GM12878 (cell line): ENCODE data around the gene RELL2. TPM values are rescaled to one million over a fixed set of nuclear protein-coding genes. Genes with fewer than 3 reads are reported as not detected.

Experiments used
- ATAC-seq: fragments of 200-7000 bp; cut with Tn5 transposase; 3 replicates; pipeline ENCODE4 v1.9.1; 2020; ENCODE audit warnings: mild to moderate bottlenecking, moderate library complexity
- BruUV-seq: library from RNA; stranded (reverse); fragments of 400-500 nt; replicated peaks from 2 replicates; lab custom pipeline; 2021; lab: Mats Ljungman, UMichigan
- CTCF ChIA-PET: fragments of 300-600 bp; sonication (Branson Sonifier 250); formaldehyde crosslinking; extraction: SDS; loops from one replicate; lab custom pipeline; 2021; ENCODE audit warnings: inconsistent platforms; lab: Yijun Ruan, JAX
- POLR2A ChIA-PET: fragments of 350-600 bp; formaldehyde crosslinking; extraction: SDS; loops from one replicate; lab custom pipeline; 2021; ENCODE audit warnings: inconsistent platforms; lab: Charles Lee
- RAD21 ChIA-PET: fragments of 300-600 bp; sonication (Branson Sonifier 250); formaldehyde crosslinking; loops from one replicate; lab custom pipeline; 2023; ENCODE audit warnings: antibody characterized with exemption; ENCODE audit not compliant: unreplicated experiment; lab: Charles Lee
- SMC1A ChIA-PET: fragments of 300-600 bp; sonication (Branson Sonifier 250); formaldehyde crosslinking; loops from one replicate; lab custom pipeline; 2023; ENCODE audit not compliant: unreplicated experiment, uncharacterized antibody; lab: Charles Lee
- DNase-seq: peaks from one replicate; pipeline ENCODE4 v3.0.0-alpha.2; 2011; ENCODE audit warnings: low read depth, low spot score
- FAIRE-seq: peaks from 3 replicates; lab custom pipeline; 2011; peaks lifted over from hg19 to GRCh38; lab: Jason Lieb, UNC
- H2AFZ ChIP-seq: 2 replicates; pipeline ENCODE4 v1.6.0; 2011; ENCODE audit warnings: low read depth, low read length, control low read depth; ENCODE audit not compliant: control insufficient read depth
- H3K27ac ChIP-seq: 2 replicates; pipeline ENCODE4 v1.5.1; 2011; ENCODE audit warnings: control low read depth; ENCODE audit not compliant: control insufficient read depth, insufficient read depth
- H3K27me3 ChIP-seq, 2 experiments: replicated peaks in 1 of 2; 2 replicates each; pipeline versions ENCODE4 v1.6.0 to v1.6.1; 2011; ENCODE audit warnings: low read length in 1 of 2; ENCODE audit not compliant: control insufficient read depth in 2 of 2, insufficient read depth in 2 of 2
- H3K36me3 ChIP-seq, 2 experiments: 2 replicates each; pipeline ENCODE4 v1.5.1; 2011; ENCODE audit warnings: low read length in 1 of 2; ENCODE audit not compliant: control insufficient read depth in 2 of 2, insufficient read depth in 2 of 2
- H3K4me1 ChIP-seq: 2 replicates; pipeline ENCODE4 v1.6.1; 2011; ENCODE audit warnings: mild to moderate bottlenecking, low read length, moderate library complexity, mixed read lengths; ENCODE audit not compliant: control insufficient read depth, insufficient read depth
- H3K4me2 ChIP-seq: 2 replicates; pipeline ENCODE4 v1.6.0; 2011; ENCODE audit warnings: control low read depth; ENCODE audit not compliant: control insufficient read depth, insufficient read depth
- H3K4me3 ChIP-seq: fragments of 200-600 bp; sonication (generic); 2 replicates; pipeline ENCODE4 v1.5.1; 2016
- H3K79me2 ChIP-seq: 2 replicates; pipeline ENCODE4 v1.6.0; 2011; ENCODE audit warnings: low read length; ENCODE audit not compliant: control insufficient read depth, insufficient read depth
- H3K9ac ChIP-seq: 2 replicates; pipeline ENCODE4 v1.8.0; 2011; ENCODE audit warnings: low read length, control low read depth, mixed read lengths; ENCODE audit not compliant: control insufficient read depth, insufficient read depth
- H3K9me3 ChIP-seq: replicated peaks from 3 replicates; pipeline ENCODE4 v1.5.1; 2011; ENCODE audit warnings: mild to moderate bottlenecking, low read length; ENCODE audit not compliant: control insufficient read depth, insufficient read depth
- H4K20me1 ChIP-seq: 2 replicates; pipeline ENCODE4 v1.6.0; 2011; ENCODE audit not compliant: control insufficient read depth, insufficient read depth
- BHLHE40 ChIP-seq, 2 experiments: fragments of 450-650 bp in 1 of 2; IDR thresholded peaks; 2 replicates each; pipeline ENCODE4 v1.6.1; 2011 to 2017; ENCODE audit warnings: low read depth in 2 of 2, borderline replicate concordance in 1 of 2, improper control_type of control experiment in 1 of 2, low read length in 1 of 2, mild to moderate bottlenecking in 1 of 2
- CREB1 ChIP-seq: IDR thresholded peaks from 2 replicates; pipeline ENCODE4 v1.6.1; 2012; ENCODE audit warnings: low read depth, mild to moderate bottlenecking, inconsistent platforms
- CREM ChIP-seq: IDR thresholded peaks from 2 replicates; pipeline ENCODE4 v1.6.1; 2014; ENCODE audit warnings: antibody characterized with exemption, low read depth
- EED ChIP-seq: sonication (generic); IDR thresholded peaks from 2 replicates; pipeline ENCODE4 v1.6.1; 2016; ENCODE audit warnings: antibody characterized with exemption, low read depth
- EGR1 ChIP-seq, 2 experiments: IDR thresholded peaks; 1 replicate in 1 of 2; 2 replicates in 1 of 2; pipeline ENCODE4 v1.6.1; 2011 to 2012; ENCODE audit warnings: low read depth in 2 of 2, low read length in 2 of 2, borderline replicate concordance in 1 of 2, mild to moderate bottlenecking in 1 of 2, moderate library complexity in 1 of 2
- LARP7 ChIP-seq: fragments of 450-650 bp; IDR thresholded peaks from 2 replicates; pipeline ENCODE4 v1.6.1; 2017; ENCODE audit warnings: mild to moderate bottlenecking
- MTA3 ChIP-seq: IDR thresholded peaks from 2 replicates; pipeline ENCODE4 v1.6.1; 2012; ENCODE audit warnings: low read length, inconsistent platforms, borderline replicate concordance
- POLR2A ChIP-seq: IDR thresholded peaks from 2 replicates; pipeline ENCODE4 v1.6.1; 2011; ENCODE audit warnings: low read depth, mild to moderate bottlenecking, low read length
- SIN3A ChIP-seq: IDR thresholded peaks from 2 replicates; pipeline ENCODE4 v1.6.1; 2012; ENCODE audit warnings: low read depth, low read length, improper control_type of control experiment
- TARDBP ChIP-seq: IDR thresholded peaks from 2 replicates; pipeline ENCODE4 v1.6.1; 2016; ENCODE audit warnings: borderline replicate concordance
- WGBS: methylation state at CpG from one replicate; pipeline ENCODE4 v1.1.6; 2016; ENCODE audit warnings: low lambda C conversion rate; ENCODE audit not compliant: insufficient replicate concordance, insufficient coverage; ENCODE audit errors: missing lambda C conversion rate; 5-methylcytosine and 5-hydroxymethylcytosine counted together
- in situ Hi-C: fragments of 300-500 bp; cut with MboI; formaldehyde crosslinking; loops from 9 replicates; pipeline ENCODE4 v1.14.3; 2018; ENCODE audit warnings: mixed read lengths
- intact Hi-C: fragments of 100-400 bp; cut with micrococcal nuclease; formaldehyde crosslinking; loops from one replicate; pipeline ENCODE4 v1.14.2; 2022; ENCODE audit not compliant: unreplicated experiment
- polyA plus RNA-seq, 11 experiments: library from polyadenylated mRNA; depleted of rRNA in 4 of 11; unstranded in 6 of 11; stranded (reverse) in 5 of 11; fragments of >200 nt; fragmentation: Nextera tagmentation in 4 of 11; fragmentation: Illumina TruSeq in 1 of 11; extraction: Ambion mirVana in 4 of 11; extraction: Trizol in 1 of 11; gene quantifications; 1 replicate in 1 of 11; 2 replicates in 10 of 11; pipeline versions ENCODE4 v1.2.1 to v1.2.3, GENCODE V29; 2011 to 2016; ENCODE audit warnings: inconsistent platforms in 2 of 11, missing spikeins in 2 of 11, low read depth in 1 of 11
- total RNA-seq, 4 experiments: library from RNA; depleted of rRNA in 3 of 4; stranded (reverse); fragments of >200 nt in 3 of 4; fragmentation: Illumina TruSeq in 1 of 4; extraction: Trizol in 1 of 4; gene quantifications; 2 replicates each; pipeline versions ENCODE4 v1.2.1 to v1.2.3, GENCODE V29; 2013 to 2021

The RELL2 gene
- total and polyA plus RNA-seq, 10 of the 15 experiments (the other 5 are each of a cell fraction or from before 2014, with no cell fraction given), result 0.23 to 21.4 (median 7.1) TPM

GRCh38 chr5:141637123-141637766 is 448 bp downstream of the RELL2 start:
- H3K36me3 ChIP-seq, result peaks cover 3 to 4% of the 10 kb centered on the region in 2 experiments; a peak in 3 of 4 replicates
- H3K4me2 ChIP-seq, result peak overlapping the region; percentile 98
- H3K9me3 ChIP-seq, result no peaks in the 10 kb centered on the region
- TF ChIP-seq POLR2A (0 out of 2 replicates have a peak, but pooled peaks have one; percentile 26), TARDBP (0 out of 2 replicates have a peak, but pooled peaks have one; percentile 7), CREM (0 out of 2 replicates have a peak, but pooled peaks have one; percentile 6), BHLHE40 (IDR thresholded peaks at IDR 0.05; ENCODE audit: borderline replicate concordance in 1 of 2, low read depth in 2 of 2, low read length in 1 of 2) (peak in 1 of 2 experiments; percentile 65; a peak in 2 of 4 replicates), CREB1 (peak; percentile 3; the same call in 1 of the 2 replicates), EGR1 (IDR thresholded peaks at IDR 0.05; ENCODE audit: borderline replicate concordance in 1 of 2, low read depth in 2 of 2, low read length in 2 of 2) (peak in 1 of 2 experiments; percentile 10; a peak in 1 of 3 replicates), SIN3A (no peak), EED (0 out of 2 replicates have a peak, but pooled peaks have one; percentile 25), LARP7 (0 out of 2 replicates have a peak, but pooled peaks have one; percentile 31), MTA3 (no peak)
- WGBS, result 2% methylated on average over 58 of the region's 63 CpGs
- intact Hi-C loops, result loop anchor here (5.0 kb wide), 1 partner anchor 125 kb away; no protein-coding TSS in a partner anchor
- DNase-seq, result no peak
- H3K4me3 ChIP-seq, result peak overlapping the region; percentile 85
- H3K4me1 ChIP-seq, result peaks cover 41% of the 10 kb centered on the region
- no TSS peak for BruUV-seq
- H3K27ac ChIP-seq, result peak overlapping the region; percentile 86
- peak; percentile 50 for ATAC-seq
- ChIA-PET SMC1A (interaction anchor here (0.9 to 12.9 kb wide), 11 partner anchors 9 to 123 kb away, joined by 3 to 245 read pairs (median 6); partner anchors contain the start of genes DIAPH1 and FCHSD1), RAD21 (interaction anchor here (0.7 to 8.2 kb wide), 16 partner anchors 14 to 332 kb away, joined by 3 to 124 read pairs (median 5); partner anchors contain the start of genes DELE1, DIAPH1, FCHSD1 and RNF14), POLR2A (interaction anchor here (0.5 to 11.5 kb wide), 20 partner anchors 9 to 1889 kb away, joined by 3 to 215 read pairs (median 5); partner anchors contain the start of genes DELE1, DIAPH1, FCHSD1 and RNF14), CTCF (interaction anchor here (0.6 to 11.2 kb wide), 24 partner anchors 10 to 327 kb away, joined by 3 to 137 read pairs (median 5); partner anchors contain the start of genes DELE1, DIAPH1 and FCHSD1)
- H3K79me2 ChIP-seq, result peaks cover 53% of the 10 kb centered on the region
- H2AFZ ChIP-seq, result peak overlapping the region; percentile 95
- H3K9ac ChIP-seq, result peak overlapping the region; percentile 81
- H3K27me3 ChIP-seq, result no peaks in the 10 kb centered on the region
- in situ Hi-C loops, result no loop called here
- H4K20me1 ChIP-seq, result no peaks in the 10 kb centered on the region
- no peak for FAIRE-seq
